ENCODE results near the gene NT5DC1.

DNA sequence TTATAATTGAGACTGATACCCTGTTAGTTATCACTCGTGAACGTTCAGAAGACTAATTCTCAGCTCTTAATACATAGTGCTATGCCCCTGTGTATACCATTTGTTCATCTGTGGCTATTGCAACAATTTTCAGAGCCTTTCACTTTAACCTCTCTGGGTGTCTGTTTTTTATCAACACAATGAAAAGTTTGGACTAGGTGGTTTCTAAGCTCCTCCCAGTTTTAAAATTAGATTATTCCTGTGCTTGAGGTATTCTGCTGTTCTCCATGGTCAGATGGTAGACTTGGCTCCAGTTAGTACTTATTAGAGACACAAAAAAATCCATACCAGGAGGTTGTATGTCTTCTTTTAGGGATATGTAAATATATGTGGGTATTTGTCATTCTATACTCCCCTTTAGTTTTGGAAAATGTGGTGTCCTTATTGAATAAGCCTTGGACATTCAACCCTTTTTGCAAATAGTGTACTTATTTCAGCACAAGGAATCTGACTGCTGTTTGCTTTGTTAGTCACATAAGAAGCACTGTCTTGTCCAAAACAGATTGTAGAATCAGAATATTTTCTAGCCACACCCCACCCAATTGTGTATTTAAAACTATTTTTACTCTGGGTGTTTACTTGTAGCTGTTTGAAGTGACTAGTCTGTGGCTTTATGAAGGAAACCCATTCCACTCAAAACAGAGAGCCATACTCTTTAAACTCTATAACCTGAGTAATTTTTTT lies 27.3 kb downstream of the NT5DC1 start:
- TF ChIP-seq, protein P1, sequence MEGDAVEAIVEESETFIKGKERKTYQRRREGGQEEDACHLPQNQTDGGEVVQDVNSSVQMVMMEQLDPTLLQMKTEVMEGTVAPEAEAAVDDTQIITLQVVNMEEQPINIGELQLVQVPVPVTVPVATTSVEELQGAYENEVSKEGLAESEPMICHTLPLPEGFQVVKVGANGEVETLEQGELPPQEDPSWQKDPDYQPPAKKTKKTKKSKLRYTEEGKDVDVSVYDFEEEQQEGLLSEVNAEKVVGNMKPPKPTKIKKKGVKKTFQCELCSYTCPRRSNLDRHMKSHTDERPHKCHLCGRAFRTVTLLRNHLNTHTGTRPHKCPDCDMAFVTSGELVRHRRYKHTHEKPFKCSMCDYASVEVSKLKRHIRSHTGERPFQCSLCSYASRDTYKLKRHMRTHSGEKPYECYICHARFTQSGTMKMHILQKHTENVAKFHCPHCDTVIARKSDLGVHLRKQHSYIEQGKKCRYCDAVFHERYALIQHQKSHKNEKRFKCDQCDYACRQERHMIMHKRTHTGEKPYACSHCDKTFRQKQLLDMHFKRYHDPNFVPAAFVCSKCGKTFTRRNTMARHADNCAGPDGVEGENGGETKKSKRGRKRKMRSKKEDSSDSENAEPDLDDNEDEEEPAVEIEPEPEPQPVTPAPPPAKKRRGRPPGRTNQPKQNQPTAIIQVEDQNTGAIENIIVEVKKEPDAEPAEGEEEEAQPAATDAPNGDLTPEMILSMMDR (conservative IDR thresholded peaks at IDR 0.05; ENCODE audit: low read length): no peak
- no peak for TF ChIP-seq EZH2phosphoT487 (IDR thresholded peaks at IDR 0.05; ENCODE audit: borderline replicate concordance, low read depth, low read length)
